ENCODE measurements around the gene ERP27. TPM values are rescaled to one million over a fixed set of nuclear protein-coding genes. Genes with fewer than 3 reads are reported as not detected.

ERP27 gene
- polyA plus RNA-seq, 1 of the 3 experiments (the other 2 are of a cell fraction) = 0.64 TPM

DNA sequence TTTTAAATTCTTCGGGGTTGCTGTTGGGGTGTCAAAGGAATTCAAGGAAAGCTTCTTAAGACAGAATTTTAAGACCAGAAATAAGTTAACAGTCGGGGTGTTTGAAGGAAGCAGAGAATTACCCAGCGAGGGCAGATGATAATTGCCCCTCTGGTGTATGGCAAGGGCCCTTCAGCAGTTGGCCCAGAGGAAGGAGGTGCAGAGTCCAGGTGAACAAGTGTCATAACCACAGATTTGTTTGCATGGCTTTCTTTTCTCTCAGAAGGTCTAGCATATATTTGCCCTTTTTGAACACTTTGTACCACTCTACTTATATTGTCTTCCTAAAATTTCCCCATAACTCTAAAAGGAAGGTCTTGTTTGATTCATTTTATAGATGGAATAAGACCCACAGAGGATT lies 36.3 kb upstream of the ERP27 start:
- Histone ChIP-seq H3K4me3 (ENCODE audit: low read depth in 2 of 2, low read length in 1 of 2) (no peak overlapping the region), H3K9me3 (no peaks in the 10 kb centered on the region), H3K4me2 (no peak overlapping the region), H2AFZ (ENCODE audit: low read depth) (0 out of 2 replicates have a peak overlapping the region, but pooled peaks have one; percentile 22), H3K9me2 (no peaks in the 10 kb centered on the region), H3K36me3 (replicated peaks in 1 of 2; ENCODE audit: control insufficient read depth in 1 of 2, insufficient read depth in 2 of 2, low read length in 1 of 2) (no peaks in the 10 kb centered on the region), H3K27me3 (ENCODE audit: insufficient read depth) (no peaks in the 10 kb centered on the region), H3K4me1 (ENCODE audit: control insufficient read depth in 1 of 2, insufficient read depth in 2 of 2, low read depth in 1 of 2, low read length in 1 of 2) (no peaks in the 10 kb centered on the region), H3K9ac (no peak overlapping the region), H3K79me2 (ENCODE audit: insufficient read depth) (no peaks in the 10 kb centered on the region), H3F3A (replicated peaks; ENCODE audit: insufficient read depth) (no peaks in the 10 kb centered on the region), H3K27ac (ENCODE audit: low read depth in 2 of 2, low read length in 1 of 2) (no peak overlapping the region), H4K20me1 (ENCODE audit: insufficient read depth) (no peaks in the 10 kb centered on the region)
- TF ChIP-seq RXRA (IDR thresholded peaks at IDR 0.05; ENCODE audit: borderline replicate concordance, low read depth) = no peak
- DNase-seq = no peak
- WGBS (ENCODE audit: low lambda C conversion rate) = 40% methylated on average over 3 of the region's 3 CpGs
- ChIA-PET CTCF (no interaction called here), POLR2A (no interaction called here)

DNA sequence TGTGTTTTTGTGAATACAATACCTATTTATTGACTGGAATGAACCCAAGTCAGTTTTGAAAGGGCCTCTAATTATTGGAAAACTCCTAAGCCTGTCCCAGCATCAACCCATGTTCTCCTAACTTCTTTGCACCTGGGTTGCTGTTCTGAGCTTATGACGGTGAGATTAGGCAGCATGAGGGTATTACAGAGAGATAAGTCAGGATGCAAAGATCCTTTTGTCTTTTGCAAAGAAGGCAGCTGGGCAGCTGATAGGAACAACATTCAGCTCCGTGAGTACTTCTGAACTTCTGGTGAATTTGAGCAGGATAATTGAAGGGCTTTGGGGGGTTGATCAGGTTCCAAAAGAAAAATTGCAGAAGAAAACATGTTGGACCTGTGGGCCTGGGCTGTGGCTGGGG lies 34.5 kb upstream of the ERP27 start, which contains the start of gene PDE6H:
Gene PDE6H (plus strand): TSS at position 227 of the 400 bp plus-strand sequence. CDS start 4,971 bp downstream, outside the sequence.
- Histone ChIP-seq H3K36me3 (replicated peaks in 1 of 2; ENCODE audit: control insufficient read depth in 1 of 2, insufficient read depth in 2 of 2, low read length in 1 of 2) (no peaks in the 10 kb centered on the region), H3K4me1 (ENCODE audit: control insufficient read depth in 1 of 2, insufficient read depth in 2 of 2, low read depth in 1 of 2, low read length in 1 of 2) (no peaks in the 10 kb centered on the region), H3K4me2 (no peak within 1 kb of the TSS), H3K27ac (ENCODE audit: low read depth in 2 of 2, low read length in 1 of 2) (no peak within 1 kb of the TSS), H3K27me3 (ENCODE audit: insufficient read depth) (no peaks in the 10 kb centered on the region), H4K20me1 (ENCODE audit: insufficient read depth) (no peaks in the 10 kb centered on the region), H3K9me3 (no peaks in the 10 kb centered on the region), H3K79me2 (ENCODE audit: insufficient read depth) (no peaks in the 10 kb centered on the region), H2AFZ (ENCODE audit: low read depth) (no peak within 1 kb of the TSS), H3K4me3 (ENCODE audit: low read depth in 2 of 2, low read length in 1 of 2) (no peak within 1 kb of the TSS), H3K9me2 (no peaks in the 10 kb centered on the region), H3F3A (replicated peaks; ENCODE audit: insufficient read depth) (no peaks in the 10 kb centered on the region), H3K9ac (no peak within 1 kb of the TSS)
- DNase-seq = no peak
- CTCF ChIA-PET = no interaction called here
- WGBS (ENCODE audit: low lambda C conversion rate) = 64% methylated on average over 2 of the region's 2 CpGs
- POLR2A ChIA-PET = no interaction called here
- TF ChIP-seq TEAD4 (IDR thresholded peaks at IDR 0.05; ENCODE audit: borderline replicate concordance, insufficient read depth) = no peak

DNA sequence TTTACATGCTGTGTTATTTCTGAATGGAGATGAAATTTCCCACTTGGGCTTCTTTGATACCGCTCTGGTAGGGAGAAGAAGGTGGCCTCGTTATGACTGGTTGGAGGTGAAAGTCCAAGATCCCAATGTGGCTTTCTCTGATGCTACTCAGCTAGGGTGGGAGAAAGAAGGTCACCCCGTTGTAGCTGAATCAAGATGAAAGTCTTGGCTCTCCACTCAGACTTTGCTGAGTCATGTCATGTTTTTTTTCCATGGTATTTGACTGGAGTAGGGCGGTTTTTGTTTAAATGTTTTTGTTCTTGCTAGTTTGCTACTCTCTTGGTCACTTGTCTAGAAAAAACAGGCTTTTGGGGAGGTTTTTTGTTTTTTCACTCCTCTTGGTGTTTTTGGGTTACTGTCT lies 32.1 kb upstream of the ERP27 start:
- no peak for DNase-seq
- TF ChIP-seq TCF12 (IDR thresholded peaks at IDR 0.05) (no peak), NRF1 (IDR thresholded peaks at IDR 0.05; ENCODE audit: low read depth, low read length) (no peak), ELF1 (IDR thresholded peaks at IDR 0.05) (no peak), FOXJ3 (CRISPR knock-in tag; IDR thresholded peaks at IDR 0.05) (no peak), GATA2 (CRISPR knock-in tag; IDR thresholded peaks at IDR 0.05) (no peak), RCOR1 (IDR thresholded peaks at IDR 0.05; ENCODE audit: low read length) (no peak), EZH2phosphoT487 (IDR thresholded peaks at IDR 0.05; ENCODE audit: borderline replicate concordance, low read depth) (no peak), FOXM1 (IDR thresholded peaks at IDR 0.05; ENCODE audit: low read depth) (no peak), RFX5 (IDR thresholded peaks at IDR 0.05; ENCODE audit: low read length) (no peak), SMC3 (IDR thresholded peaks at IDR 0.05; ENCODE audit: low read depth, low read length) (no peak), NFIC (IDR thresholded peaks at IDR 0.05; ENCODE audit: borderline replicate concordance) (no peak), POLR2AphosphoS5 (IDR thresholded peaks at IDR 0.05; ENCODE audit: low read depth, low read length) (no peak), TEAD4 (IDR thresholded peaks at IDR 0.05; ENCODE audit: borderline replicate concordance, insufficient read depth) (no peak), RXRA (IDR thresholded peaks at IDR 0.05; ENCODE audit: borderline replicate concordance, low read depth) (no peak), CHD2 (IDR thresholded peaks at IDR 0.05; ENCODE audit: low read length, partially characterized antibody) (no peak), GABPA (IDR thresholded peaks at IDR 0.05; ENCODE audit: low read depth) (no peak), SIN3A (IDR thresholded peaks at IDR 0.05; ENCODE audit: borderline replicate concordance, low read depth, low read length) (no peak)
- TF ChIP-seq, protein P1, sequence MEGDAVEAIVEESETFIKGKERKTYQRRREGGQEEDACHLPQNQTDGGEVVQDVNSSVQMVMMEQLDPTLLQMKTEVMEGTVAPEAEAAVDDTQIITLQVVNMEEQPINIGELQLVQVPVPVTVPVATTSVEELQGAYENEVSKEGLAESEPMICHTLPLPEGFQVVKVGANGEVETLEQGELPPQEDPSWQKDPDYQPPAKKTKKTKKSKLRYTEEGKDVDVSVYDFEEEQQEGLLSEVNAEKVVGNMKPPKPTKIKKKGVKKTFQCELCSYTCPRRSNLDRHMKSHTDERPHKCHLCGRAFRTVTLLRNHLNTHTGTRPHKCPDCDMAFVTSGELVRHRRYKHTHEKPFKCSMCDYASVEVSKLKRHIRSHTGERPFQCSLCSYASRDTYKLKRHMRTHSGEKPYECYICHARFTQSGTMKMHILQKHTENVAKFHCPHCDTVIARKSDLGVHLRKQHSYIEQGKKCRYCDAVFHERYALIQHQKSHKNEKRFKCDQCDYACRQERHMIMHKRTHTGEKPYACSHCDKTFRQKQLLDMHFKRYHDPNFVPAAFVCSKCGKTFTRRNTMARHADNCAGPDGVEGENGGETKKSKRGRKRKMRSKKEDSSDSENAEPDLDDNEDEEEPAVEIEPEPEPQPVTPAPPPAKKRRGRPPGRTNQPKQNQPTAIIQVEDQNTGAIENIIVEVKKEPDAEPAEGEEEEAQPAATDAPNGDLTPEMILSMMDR (IDR thresholded peaks at IDR 0.05) = no peak
- TF ChIP-seq, protein P2, sequence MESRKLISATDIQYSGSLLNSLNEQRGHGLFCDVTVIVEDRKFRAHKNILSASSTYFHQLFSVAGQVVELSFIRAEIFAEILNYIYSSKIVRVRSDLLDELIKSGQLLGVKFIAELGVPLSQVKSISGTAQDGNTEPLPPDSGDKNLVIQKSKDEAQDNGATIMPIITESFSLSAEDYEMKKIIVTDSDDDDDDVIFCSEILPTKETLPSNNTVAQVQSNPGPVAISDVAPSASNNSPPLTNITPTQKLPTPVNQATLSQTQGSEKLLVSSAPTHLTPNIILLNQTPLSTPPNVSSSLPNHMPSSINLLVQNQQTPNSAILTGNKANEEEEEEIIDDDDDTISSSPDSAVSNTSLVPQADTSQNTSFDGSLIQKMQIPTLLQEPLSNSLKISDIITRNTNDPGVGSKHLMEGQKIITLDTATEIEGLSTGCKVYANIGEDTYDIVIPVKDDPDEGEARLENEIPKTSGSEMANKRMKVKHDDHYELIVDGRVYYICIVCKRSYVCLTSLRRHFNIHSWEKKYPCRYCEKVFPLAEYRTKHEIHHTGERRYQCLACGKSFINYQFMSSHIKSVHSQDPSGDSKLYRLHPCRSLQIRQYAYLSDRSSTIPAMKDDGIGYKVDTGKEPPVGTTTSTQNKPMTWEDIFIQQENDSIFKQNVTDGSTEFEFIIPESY (IDR thresholded peaks at IDR 0.05; ENCODE audit: borderline replicate concordance, low read depth) = no peak
- CTCF ChIA-PET = no interaction called here
- Histone ChIP-seq H3K79me2 (ENCODE audit: insufficient read depth) (no peaks in the 10 kb centered on the region), H3K4me3 (ENCODE audit: low read depth in 2 of 2, low read length in 1 of 2) (no peak overlapping the region), H3K36me3 (replicated peaks in 1 of 2; ENCODE audit: control insufficient read depth in 1 of 2, insufficient read depth in 2 of 2, low read length in 1 of 2) (no peaks in the 10 kb centered on the region), H3K4me1 (ENCODE audit: control insufficient read depth in 1 of 2, insufficient read depth in 2 of 2, low read depth in 1 of 2, low read length in 1 of 2) (no peaks in the 10 kb centered on the region; a peak in 1 of 4 replicates), H3F3A (replicated peaks; ENCODE audit: insufficient read depth) (no peaks in the 10 kb centered on the region), H4K20me1 (ENCODE audit: insufficient read depth) (no peaks in the 10 kb centered on the region), H3K9me2 (no peaks in the 10 kb centered on the region), H3K27ac (ENCODE audit: low read depth in 2 of 2, low read length in 1 of 2) (no peak overlapping the region), H3K9me3 (no peaks in the 10 kb centered on the region), H3K27me3 (ENCODE audit: insufficient read depth) (no peaks in the 10 kb centered on the region), H3K4me2 (no peak overlapping the region), H2AFZ (ENCODE audit: low read depth) (no peak overlapping the region), H3K9ac (no peak overlapping the region)
- WGBS (ENCODE audit: low lambda C conversion rate) = 49% methylated on average over 4 of the region's 4 CpGs
- POLR2A ChIA-PET = no interaction called here
